ENCODE data around the gene MTCL1. TPM values are rescaled to one million over a fixed set of nuclear protein-coding genes. Genes with fewer than 3 reads are reported as not detected.

MTCL1 gene
- total and polyA plus RNA-seq, 9 of the 15 experiments (the other 6 are each of a cell fraction or from before 2014, with no cell fraction given), result 0.21 to 7.4 (median 3.7) TPM

DNA sequence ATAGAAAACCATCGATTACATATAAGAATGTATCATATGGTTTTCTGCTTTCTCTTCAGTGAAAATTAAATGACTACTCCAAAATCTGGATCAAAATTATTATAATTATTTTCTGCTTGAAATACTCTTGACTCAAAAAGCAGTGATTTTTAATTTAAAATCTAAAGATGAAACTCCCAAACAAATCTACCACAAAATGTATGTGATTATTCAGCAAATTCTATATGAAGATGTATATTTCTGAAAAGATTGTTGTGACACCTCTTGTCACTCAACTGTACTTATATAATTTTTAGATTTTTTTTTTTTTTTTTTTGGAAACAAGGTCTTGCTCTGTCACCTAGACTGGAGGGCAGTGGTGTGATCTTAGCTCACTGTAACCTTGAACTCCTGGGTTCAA is 98.6 kb downstream of the MTCL1 start:
- Histone ChIP-seq H3K9ac (ENCODE audit: insufficient read depth in 1 of 2, low read depth in 2 of 2, low read length in 2 of 2) (no peak overlapping the region), H3K27ac (ENCODE audit: extremely low read depth, low read depth, low read length) (no peak overlapping the region), H3K4me1 (replicated peaks in 1 of 2; ENCODE audit: control insufficient read depth in 2 of 2, insufficient read depth in 2 of 2, low read length in 2 of 2) (peaks cover 0 to 5% of the 10 kb centered on the region in 2 experiments; a peak in 3 of 5 replicates), H3K9me3 (replicated peaks; ENCODE audit: control insufficient read depth, insufficient read depth, low read depth, low read length) (no peaks in the 10 kb centered on the region), H3K79me2 (ENCODE audit: control insufficient read depth, insufficient read depth, low read length) (no peaks in the 10 kb centered on the region), H3K36me3 (ENCODE audit: control insufficient read depth, insufficient read depth, low read length) (no peaks in the 10 kb centered on the region), H3K9me1 (ENCODE audit: control insufficient read depth, insufficient read depth, low read length) (no peaks in the 10 kb centered on the region), H3K4me2 (ENCODE audit: insufficient read depth, low read length) (no peak overlapping the region), H2AFZ (ENCODE audit: low read depth, low read length) (no peak overlapping the region), H3K27me3 (ENCODE audit: control insufficient read depth in 2 of 2, insufficient read depth in 2 of 2, low read length in 2 of 2) (peaks cover 8 to 25% of the 10 kb centered on the region in 2 experiments; a peak in 4 of 5 replicates), H3K4me3 (no peak overlapping the region), H4K20me1 (replicated peaks; ENCODE audit: control insufficient read depth, insufficient read depth, low read length) (no peaks in the 10 kb centered on the region)
- FAIRE-seq (no peak), DNase-seq (ENCODE audit: extremely low read depth in 1 of 4, low spot score in 3 of 4) (no peak), ATAC-seq (no peak)
- WGBS (ENCODE audit: insufficient coverage, low coverage, missing lambda C conversion rate), result 4% methylated on average over 1 of the region's 1 CpG
- no TSS peak for BruUV-seq (replicated peaks)
- CTCF ChIA-PET (ENCODE audit: low intra/inter-chr PET ratio), result interaction anchor here (0.7 kb wide), 1 partner anchor 75 kb away, joined by 3 read pairs; no protein-coding TSS in a partner anchor
- intact Hi-C loops (cut with micrococcal nuclease) (no loop called here), in situ Hi-C loops (cut with MboI) (no loop called here)
- TF ChIP-seq ZNF316 (IDR thresholded peaks at IDR 0.05), result peak; percentile 80
- no peak for TF ChIP-seq YBX1 (IDR thresholded peaks at IDR 0.05)
- TF ChIP-seq MCM3 (IDR thresholded peaks at IDR 0.05), result no peak
- 0 out of 2 replicates have a peak, but pooled peaks have one; percentile 19 for TF ChIP-seq MAFG (tag; conservative IDR thresholded peaks at IDR 0.05)
- no peak for TF ChIP-seq HOXB6 (CRISPR knock-in tag; IDR thresholded peaks at IDR 0.05; ENCODE audit: borderline replicate concordance)
- TF ChIP-seq C11orf30 (IDR thresholded peaks at IDR 0.05; ENCODE audit: low read depth), result peak; percentile 60; the same call in 1 of the 2 replicates
- no peak for TF ChIP-seq STAT6 (CRISPR knock-in tag; IDR thresholded peaks at IDR 0.05)
- POLR2A ChIA-PET, result interaction anchor here (0.5 to 0.7 kb wide), 2 partner anchors 118 to 207 kb away, joined by 3 read pairs; no protein-coding TSS in a partner anchor

Data from K562 (cell line).